ENCODE measurements around the gene KIAA1614.
A peak's percentile ranks its signal among the peaks of the same experiment; 100 is the strongest.

The KIAA1614 gene

GRCh38 chr1:180907313-180908055 lies 5.2 kb upstream of the KIAA1614 start:
- DNase-seq (ENCODE audit: low spot score) = no peak

GRCh38 chr1:180908074-180908765 lies 4.5 kb upstream of the KIAA1614 start:
- no peak for DNase-seq (ENCODE audit: low spot score)

- DNase-seq (ENCODE audit: low spot score) = peak; percentile 50
These were observed 3.7 kb upstream of the KIAA1614 start for GRCh38 chr1:180909005-180909414.

- DNase-seq (ENCODE audit: low spot score) = no peak
These were observed 3.2 kb upstream of the KIAA1614 start for GRCh38 chr1:180909462-180909976.

- DNase-seq (ENCODE audit: low spot score) = no peak
These were observed 981 bp upstream of the KIAA1614 start for GRCh38 chr1:180911640-180912191.

- no peak for DNase-seq (ENCODE audit: low spot score)
These were observed 391 bp upstream of the KIAA1614 start for GRCh38 chr1:180912211-180912800.

GRCh38 chr1:180915426-180915965 lies 2.8 kb downstream of the KIAA1614 start:
- DNase-seq (ENCODE audit: low spot score) = no peak

GRCh38 chr1:180916012-180916770 lies 3.5 kb downstream of the KIAA1614 start:
- DNase-seq (ENCODE audit: low spot score) = no peak

- DNase-seq (ENCODE audit: low spot score) = no peak
These were observed 4.1 kb downstream of the KIAA1614 start for GRCh38 chr1:180916771-180917170.

GRCh38 chr1:180917306-180918065 lies 4.8 kb downstream of the KIAA1614 start:
- DNase-seq (ENCODE audit: low spot score) = no peak

- no peak for DNase-seq (ENCODE audit: low spot score)
These were observed 5.8 kb downstream of the KIAA1614 start for GRCh38 chr1:180918519-180918918.

- no peak for DNase-seq (ENCODE audit: low spot score)
These were observed 6.5 kb downstream of the KIAA1614 start for GRCh38 chr1:180919183-180919700.

- no peak for DNase-seq (ENCODE audit: low spot score)
These were observed 7.5 kb downstream of the KIAA1614 start for GRCh38 chr1:180920193-180920592.

GRCh38 chr1:180920702-180921101 lies 8.0 kb downstream of the KIAA1614 start:
- DNase-seq (ENCODE audit: low spot score) = no peak

GRCh38 chr1:180921386-180921785 lies 8.7 kb downstream of the KIAA1614 start:
- no peak for DNase-seq (ENCODE audit: low spot score)

- DNase-seq (ENCODE audit: low spot score) = no peak
These were observed 9.4 kb downstream of the KIAA1614 start for GRCh38 chr1:180921891-180922630.

- no peak for DNase-seq (ENCODE audit: low spot score)
These were observed 9.9 kb downstream of the KIAA1614 start for GRCh38 chr1:180922631-180923015.

- no peak for DNase-seq (ENCODE audit: low spot score)
These were observed 10.5 kb downstream of the KIAA1614 start for GRCh38 chr1:180923021-180923841.

- DNase-seq (ENCODE audit: low spot score) = no peak
These were observed 11.2 kb downstream of the KIAA1614 start for GRCh38 chr1:180923887-180924286.

Data from activated CD4-positive, alpha-beta T cell treated with anti-CD3 and anti-CD28 coated beads, Interleukin-2, Interleukin-4, amounts not matched to agents 100 ng/mL and 50 ng/mL, durations not matched to agents 16 hours and 8 hours (primary cell).